Measurements from ENCODE around the gene COX7A2L.
"Not testable (repeated sequence)": the region's sequence is repeated elsewhere in the genome, so short reads cannot be mapped to it uniquely, and the experiment has no call there.

COX7A2L gene

DNA sequence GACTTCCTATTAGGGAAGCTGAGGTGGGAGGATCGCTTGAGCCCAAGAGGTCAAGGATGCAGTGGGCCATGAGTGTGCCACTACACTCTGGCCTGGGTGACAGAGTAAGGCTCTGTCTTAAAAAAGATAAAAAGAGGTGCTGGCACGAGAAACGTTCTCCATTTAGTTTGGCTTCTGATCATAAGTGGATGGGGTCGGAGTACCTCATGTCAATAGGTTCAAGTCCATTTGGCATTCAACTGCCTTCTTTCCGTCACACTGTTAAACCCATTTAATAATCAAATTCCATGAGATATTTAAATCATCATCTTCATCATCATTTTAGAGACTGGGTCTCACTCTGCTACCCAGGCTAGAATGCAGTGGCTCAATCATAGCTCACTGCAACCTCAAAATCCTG is 9.2 kb downstream of the COX7A2L start:
- DNase-seq (ENCODE audit: low spot score) = no peak
- TF ChIP-seq CTCF (IDR thresholded peaks at IDR 0.05; ENCODE audit: extremely low read depth, missing control alignments) = no peak

GRCh38 chr2:42350434-42351063 is 10.5 kb downstream of the COX7A2L start:
- no peak for DNase-seq (ENCODE audit: low spot score)
- TF ChIP-seq CTCF (IDR thresholded peaks at IDR 0.05; ENCODE audit: extremely low read depth, missing control alignments) = no peak

DNA sequence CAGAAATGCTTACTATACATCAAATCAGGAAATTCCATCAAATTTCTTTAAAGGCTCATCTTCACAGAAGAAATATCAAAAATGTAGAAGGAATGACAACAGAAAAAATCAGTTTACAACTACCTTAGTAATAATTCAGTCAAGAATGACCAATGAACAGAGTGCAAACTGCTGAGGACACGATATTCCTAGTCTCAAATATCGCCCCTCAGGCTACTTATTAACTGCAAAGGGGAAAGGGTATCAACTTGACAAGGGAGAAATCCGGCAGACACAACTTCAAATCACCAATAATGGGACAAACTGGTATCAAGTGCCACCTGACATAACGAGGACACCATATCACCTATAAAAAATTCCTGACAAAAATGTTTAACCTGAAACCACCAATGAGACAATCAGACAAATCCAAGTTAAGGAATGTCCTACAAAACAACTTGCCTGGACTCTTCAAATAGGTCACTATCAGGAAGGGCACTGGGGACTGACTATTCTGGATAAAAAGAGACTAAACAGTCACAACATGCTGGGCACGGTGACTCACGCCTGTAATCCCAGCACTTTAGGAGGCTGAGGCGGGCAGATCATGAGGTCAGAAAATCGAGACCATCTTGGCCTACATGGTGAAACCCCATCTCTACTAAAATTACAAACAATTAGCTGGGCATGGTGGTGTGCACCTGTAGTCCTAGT is 12.8 kb downstream of the COX7A2L start:
- no peak for DNase-seq (ENCODE audit: low spot score)
- TF ChIP-seq CTCF (IDR thresholded peaks at IDR 0.05; ENCODE audit: extremely low read depth, missing control alignments) = no peak

DNA sequence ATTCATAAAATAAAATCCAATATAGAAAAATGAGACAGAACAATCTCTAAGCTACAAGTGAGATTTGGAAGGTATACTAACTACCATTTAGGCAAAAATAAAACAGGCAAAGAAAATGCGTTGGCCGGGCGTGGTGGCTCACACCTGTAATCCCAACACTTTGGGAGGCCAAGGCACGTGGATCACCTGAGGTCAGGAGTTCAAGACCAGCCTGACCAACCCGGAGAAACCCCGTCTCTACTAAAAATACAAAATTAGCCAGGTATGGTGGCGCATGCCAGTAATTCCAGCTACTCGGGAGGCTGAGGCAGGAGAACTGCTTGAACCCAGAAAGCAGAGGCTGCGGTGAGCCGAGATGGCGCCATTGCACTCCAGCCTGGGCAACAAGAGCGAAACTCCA is 13.5 kb downstream of the COX7A2L start:
- not testable (repeated sequence) for DNase-seq (ENCODE audit: low spot score)

DNA sequence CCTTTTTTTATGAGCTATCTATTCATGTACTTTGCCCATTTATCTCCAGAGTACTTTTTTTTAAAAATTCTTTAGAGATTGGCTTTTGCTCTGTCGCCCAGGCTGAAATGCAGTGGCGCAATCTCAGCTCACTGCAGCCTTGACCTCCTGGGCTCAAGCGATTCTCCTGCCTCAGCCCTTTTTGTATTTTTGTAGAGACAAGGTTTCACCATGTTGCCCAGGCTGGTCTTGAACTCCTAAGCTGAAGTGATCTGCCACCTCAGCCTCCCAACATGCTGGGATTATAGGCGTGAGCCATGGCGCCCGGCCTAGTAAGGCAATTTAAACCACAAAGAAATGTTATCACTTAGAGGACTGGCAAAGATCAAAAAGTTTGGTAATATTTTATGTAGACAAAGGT is 14.2 kb downstream of the COX7A2L start:
- not testable (repeated sequence) for DNase-seq (ENCODE audit: low spot score)

DNA sequence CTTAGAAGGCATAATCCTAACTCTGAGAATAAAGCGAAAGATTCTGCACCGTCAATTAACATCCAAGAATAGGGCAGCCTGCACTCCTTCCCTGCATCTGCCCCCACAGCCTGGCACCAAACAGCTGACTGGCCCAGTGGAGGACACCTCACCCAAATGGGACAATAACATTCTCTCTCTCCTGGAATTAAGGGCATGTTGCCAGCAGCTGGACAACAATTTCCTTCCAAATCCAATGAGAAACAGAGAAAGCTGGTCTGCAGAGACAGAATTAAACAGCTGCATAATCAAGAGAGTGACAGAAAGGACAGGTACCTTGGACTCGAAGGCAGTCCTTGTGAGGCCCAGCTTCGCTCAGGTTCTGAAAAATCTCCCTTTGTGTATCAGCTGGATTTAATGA is 15.0 kb downstream of the COX7A2L start:
- no peak for TF ChIP-seq CTCF (IDR thresholded peaks at IDR 0.05; ENCODE audit: extremely low read depth, missing control alignments)

DNA sequence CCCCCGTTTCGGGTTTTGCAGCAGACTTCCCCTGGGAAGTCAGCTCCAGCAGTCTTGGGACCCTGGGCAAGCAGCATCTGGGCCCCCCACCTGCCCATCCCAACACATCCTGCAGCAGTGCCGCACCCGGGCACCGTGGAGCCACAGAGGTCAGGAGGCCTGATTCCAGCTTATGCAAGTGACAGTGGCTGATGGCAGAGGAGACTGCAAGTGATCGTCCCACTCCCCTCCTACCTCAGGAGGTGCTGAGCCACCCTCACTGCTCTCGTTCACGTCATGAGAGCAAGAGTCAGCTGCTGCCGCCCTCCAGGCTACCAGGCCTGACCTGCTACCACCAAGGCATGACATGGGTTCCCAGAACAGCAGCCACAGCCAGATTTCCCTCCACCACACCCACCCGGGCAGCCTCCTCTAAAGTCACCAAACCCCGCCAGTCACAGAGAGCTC is 18.2 kb downstream of the COX7A2L start:
- no peak for TF ChIP-seq CTCF (IDR thresholded peaks at IDR 0.05; ENCODE audit: extremely low read depth, missing control alignments)

More for the DNA sequence above, 15.0 kb downstream of the COX7A2L start:
- no peak for DNase-seq (ENCODE audit: low spot score)

DNA sequence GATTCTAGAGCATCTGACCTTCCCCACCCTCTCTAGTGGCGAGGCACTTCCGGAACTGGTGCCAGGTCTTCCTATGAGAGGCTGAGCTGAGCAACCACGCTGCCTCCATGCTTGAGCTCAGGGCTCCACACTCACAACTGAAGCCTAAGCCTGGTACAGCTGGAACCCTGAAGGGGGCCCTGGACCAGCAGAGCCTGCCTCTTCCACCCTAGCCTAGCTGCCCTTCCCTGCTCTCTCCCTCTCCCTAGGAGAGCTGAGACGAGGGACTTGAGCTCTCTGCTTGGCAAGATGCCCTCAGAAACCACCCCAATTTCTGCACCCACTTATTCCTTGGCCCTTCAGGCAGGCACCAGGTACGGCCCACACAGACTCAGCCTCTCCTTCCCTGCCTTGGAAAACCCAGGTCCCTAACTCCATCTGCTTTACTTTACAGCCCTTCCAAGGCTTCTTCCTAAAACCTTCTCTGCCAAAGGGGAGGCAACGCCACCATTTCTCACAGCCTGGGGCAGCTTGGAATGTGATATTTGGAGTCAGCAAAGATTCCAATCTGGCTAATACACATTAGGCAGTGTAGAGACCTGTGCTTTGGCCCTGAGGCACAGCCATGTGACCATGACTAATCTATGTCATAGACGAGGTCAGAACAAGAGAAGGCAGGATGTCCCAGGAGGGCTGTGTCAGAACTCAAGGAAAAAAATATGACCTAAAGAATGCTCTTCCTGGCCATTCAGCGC is 18.8 kb downstream of the COX7A2L start:
- no peak for DNase-seq (ENCODE audit: low spot score)

More for the DNA sequence above, 18.2 kb downstream of the COX7A2L start:
- DNase-seq (ENCODE audit: low spot score) = no peak

More for the DNA sequence above, 18.8 kb downstream of the COX7A2L start:
- TF ChIP-seq CTCF (IDR thresholded peaks at IDR 0.05; ENCODE audit: extremely low read depth, missing control alignments) = no peak
